Large intestine (tissue), 3 donors: ENCODE measurements around the gene SMARCC2. TPM values are rescaled to one million over a fixed set of nuclear protein-coding genes. Genes with fewer than 3 reads are reported as not detected.

Source experiments
- DNase-seq, 2 donors: peaks; one replicate each; pipeline versions ENCODE4 v3.0.0 to v3.0.0-alpha.2; 2013
- H3K27ac ChIP-seq: one replicate; pipeline ENCODE4 v1.5.1; 2013; ENCODE audit warnings: low read length
- H3K27me3 ChIP-seq: 2 replicates; pipeline ENCODE4 v1.6.1; 2013; ENCODE audit warnings: low read length; ENCODE audit not compliant: control insufficient read depth, insufficient read depth
- H3K36me3 ChIP-seq: 2 replicates; pipeline ENCODE4 v1.6.1; 2013; ENCODE audit warnings: low read length; ENCODE audit not compliant: control insufficient read depth, insufficient read depth
- H3K4me1 ChIP-seq: one replicate; pipeline ENCODE4 v1.6.1; 2013; ENCODE audit warnings: low read length; ENCODE audit not compliant: control insufficient read depth, insufficient read depth
- H3K4me3 ChIP-seq: one replicate; pipeline ENCODE4 v1.5.1; 2013; ENCODE audit warnings: low read length
- H3K9me3 ChIP-seq: one replicate; pipeline ENCODE4 v1.6.1; 2013; ENCODE audit warnings: mild to moderate bottlenecking, low read depth, low read length, moderate library complexity; ENCODE audit not compliant: control insufficient read depth
- WGBS: methylation state at CpG from one replicate; pipeline ENCODE4 v1.1.5; 2013; ENCODE audit warnings: low lambda C conversion rate; ENCODE audit not compliant: insufficient coverage; 5-methylcytosine and 5-hydroxymethylcytosine counted together
- polyA plus RNA-seq: library from polyadenylated mRNA; unstranded; fragments of 120-200 nt; gene quantifications from one replicate; pipeline ENCODE4 v1.2.1, GENCODE V29; 2013

Gene SMARCC2
- polyA plus RNA-seq, 1 donor, result 70.7 TPM

DNA sequence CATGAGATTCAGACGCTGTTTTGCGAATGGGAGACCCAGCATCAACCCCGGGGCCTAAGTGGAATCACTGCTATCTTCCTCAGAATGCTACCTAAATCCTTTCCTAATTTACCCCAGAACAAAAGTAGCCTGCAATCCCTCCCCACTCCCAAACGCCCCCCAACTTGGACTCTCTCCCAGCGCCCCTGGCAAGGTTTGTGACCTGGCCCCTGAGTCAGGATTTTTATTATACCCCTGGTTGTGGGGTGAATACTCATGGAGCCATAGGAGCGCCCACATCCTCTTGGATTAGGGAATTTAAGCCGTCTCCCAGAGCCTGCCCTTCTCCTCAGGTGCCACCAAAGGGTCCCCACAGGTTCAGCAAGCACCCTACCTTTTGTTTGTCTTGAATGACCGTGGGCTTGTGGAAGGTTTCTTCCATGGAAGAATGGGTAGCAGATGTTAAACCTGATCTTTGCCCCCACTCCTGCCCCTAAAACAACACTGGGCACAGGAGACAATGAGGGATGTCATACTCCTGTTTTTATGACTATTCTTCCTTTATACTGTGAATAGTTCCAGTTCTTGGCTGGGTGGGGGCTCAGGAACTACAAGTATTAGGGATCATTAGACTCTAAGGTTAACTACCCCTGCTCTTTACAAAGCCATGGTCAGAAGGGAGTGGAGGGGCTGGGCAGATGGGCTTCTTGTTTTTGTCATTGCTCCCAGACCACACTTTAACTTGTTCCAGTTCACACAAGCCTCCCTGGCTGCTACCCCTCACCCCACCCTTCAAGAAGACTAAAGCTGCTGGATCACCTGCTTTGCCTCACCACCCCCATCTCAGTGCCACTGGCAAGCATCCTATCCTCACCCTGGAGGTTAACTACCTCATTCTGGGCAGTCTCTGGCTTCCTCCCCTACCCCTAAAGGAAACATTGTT is 36.3 kb downstream of the SMARCC2 start:
- peak in 1 of 2 donors; percentile 58 for DNase-seq
- Histone ChIP-seq H3K4me3 (peak overlapping the region; percentile 71), H3K27ac (peak overlapping the region; percentile 94), H3K4me1 (peaks cover 22% of the 10 kb centered on the region), H3K27me3 (no peaks in the 10 kb centered on the region), H3K9me3 (no peaks in the 10 kb centered on the region), H3K36me3 (peaks cover 2% of the 10 kb centered on the region)
- WGBS, result no CpG with 5 or more reads among the region's 8 CpGs

DNA sequence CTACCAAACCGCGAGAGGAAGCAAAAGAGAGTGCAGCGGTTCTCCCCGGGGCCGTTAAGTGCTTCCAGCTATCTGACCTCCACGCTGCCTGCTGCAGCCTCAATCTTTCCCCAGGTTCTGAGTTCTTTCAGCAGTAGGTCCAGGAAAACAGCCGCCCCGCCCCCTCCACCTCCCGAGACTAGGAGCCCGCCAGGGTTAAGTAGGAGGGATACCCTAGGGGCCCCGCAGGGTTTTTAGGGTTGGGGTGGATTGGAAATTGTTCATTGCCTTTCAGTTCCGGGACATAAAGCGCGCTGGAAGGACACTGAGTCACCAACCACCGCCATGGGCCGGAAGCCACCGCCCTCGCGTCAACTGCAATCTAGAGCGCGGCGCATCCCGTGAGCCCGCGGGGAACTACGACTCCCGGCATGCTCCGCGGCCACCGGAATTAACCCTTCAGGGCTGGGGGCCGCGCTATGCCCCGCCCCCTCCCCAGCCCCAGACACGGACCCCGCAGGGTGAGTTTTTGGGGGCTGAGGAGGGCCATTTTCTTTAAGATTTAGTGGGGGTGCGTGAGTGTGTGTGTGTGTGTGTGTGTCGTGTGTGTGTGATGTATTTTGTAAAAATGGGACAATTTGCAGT is 37.0 kb downstream of the SMARCC2 start, which contains the start of gene MYL6B:
Gene MYL6B (plus strand): TSS at position 456 of the 624 bp plus-strand sequence. CDS start 1,332 bp downstream, outside the sequence.
- peaks cover 22% of the 10 kb centered on the region for H3K4me1 ChIP-seq
- no peaks in the 10 kb centered on the region for H3K9me3 ChIP-seq
- H3K27me3 ChIP-seq, result no peaks in the 10 kb centered on the region
- WGBS, result no CpG with 5 or more reads among the region's 37 CpGs
- peaks cover 2% of the 10 kb centered on the region for H3K36me3 ChIP-seq
- DNase-seq, result peak; percentile 92 to 95
- peak within 1 kb of the TSS; percentile 71 for H3K4me3 ChIP-seq
- peak within 1 kb of the TSS; percentile 94 for H3K27ac ChIP-seq

DNA sequence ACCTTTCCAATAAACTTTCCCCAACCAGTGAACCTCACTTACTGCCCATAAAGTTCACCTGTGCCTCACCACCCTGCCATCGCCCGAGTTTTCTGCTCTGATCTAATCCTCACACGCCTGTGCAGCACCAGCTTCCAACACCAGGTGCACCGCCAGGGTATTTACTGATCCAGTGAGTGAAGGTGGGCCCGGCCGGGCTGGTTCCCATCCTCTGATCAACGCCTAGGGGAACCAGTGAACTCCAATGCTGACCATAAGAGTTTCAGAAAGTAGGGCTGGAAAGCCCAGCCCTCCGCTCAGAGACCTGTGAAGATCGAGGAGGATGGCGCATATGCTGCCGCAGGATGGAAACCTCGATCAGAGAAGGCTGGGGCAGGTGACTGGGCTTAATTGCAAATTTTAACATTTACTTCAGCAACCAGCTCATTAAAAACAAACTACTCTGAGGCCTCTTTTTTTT is 37.6 kb downstream of the SMARCC2 start:
- peak overlapping the region; percentile 71 for H3K4me3 ChIP-seq
- WGBS, result no CpG with 5 or more reads among the region's 12 CpGs
- peak; percentile 67 to 85 for DNase-seq

DNA sequence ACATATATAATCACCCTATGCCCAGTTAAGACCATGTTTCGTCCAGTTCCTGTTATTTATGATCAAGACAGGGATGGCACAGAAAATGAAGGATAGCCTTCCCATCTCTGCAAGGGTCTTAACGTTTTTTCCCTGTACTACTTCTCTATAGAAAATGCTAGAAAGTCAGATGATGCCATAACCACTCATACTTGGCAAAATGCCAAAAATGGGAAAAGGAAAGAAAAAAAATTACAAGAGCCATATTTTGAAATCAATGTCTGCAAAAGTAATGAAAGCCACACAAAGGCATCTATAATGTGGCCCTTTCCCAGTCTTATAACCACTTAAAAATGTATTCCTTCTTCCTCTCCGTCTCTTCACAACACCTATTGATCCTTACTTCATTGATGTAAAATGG is 38.7 kb downstream of the SMARCC2 start:
- Histone ChIP-seq H3K27me3 (no peaks in the 10 kb centered on the region), H3K36me3 (peaks cover 2% of the 10 kb centered on the region), H3K4me1 (peaks cover 32% of the 10 kb centered on the region), H3K27ac (no peak overlapping the region), H3K4me3 (no peak overlapping the region), H3K9me3 (no peaks in the 10 kb centered on the region)
- DNase-seq, result peak in 1 of 2 donors; percentile 32
- 74% methylated on average over 3 of the region's 3 CpGs for WGBS

More for the DNA sequence above, 37.6 kb downstream of the SMARCC2 start:
- peaks cover 26% of the 10 kb centered on the region for H3K4me1 ChIP-seq
- H3K27me3 ChIP-seq, result no peaks in the 10 kb centered on the region
- no peaks in the 10 kb centered on the region for H3K9me3 ChIP-seq
- peak overlapping the region; percentile 94 for H3K27ac ChIP-seq
- H3K36me3 ChIP-seq, result peaks cover 2% of the 10 kb centered on the region

DNA sequence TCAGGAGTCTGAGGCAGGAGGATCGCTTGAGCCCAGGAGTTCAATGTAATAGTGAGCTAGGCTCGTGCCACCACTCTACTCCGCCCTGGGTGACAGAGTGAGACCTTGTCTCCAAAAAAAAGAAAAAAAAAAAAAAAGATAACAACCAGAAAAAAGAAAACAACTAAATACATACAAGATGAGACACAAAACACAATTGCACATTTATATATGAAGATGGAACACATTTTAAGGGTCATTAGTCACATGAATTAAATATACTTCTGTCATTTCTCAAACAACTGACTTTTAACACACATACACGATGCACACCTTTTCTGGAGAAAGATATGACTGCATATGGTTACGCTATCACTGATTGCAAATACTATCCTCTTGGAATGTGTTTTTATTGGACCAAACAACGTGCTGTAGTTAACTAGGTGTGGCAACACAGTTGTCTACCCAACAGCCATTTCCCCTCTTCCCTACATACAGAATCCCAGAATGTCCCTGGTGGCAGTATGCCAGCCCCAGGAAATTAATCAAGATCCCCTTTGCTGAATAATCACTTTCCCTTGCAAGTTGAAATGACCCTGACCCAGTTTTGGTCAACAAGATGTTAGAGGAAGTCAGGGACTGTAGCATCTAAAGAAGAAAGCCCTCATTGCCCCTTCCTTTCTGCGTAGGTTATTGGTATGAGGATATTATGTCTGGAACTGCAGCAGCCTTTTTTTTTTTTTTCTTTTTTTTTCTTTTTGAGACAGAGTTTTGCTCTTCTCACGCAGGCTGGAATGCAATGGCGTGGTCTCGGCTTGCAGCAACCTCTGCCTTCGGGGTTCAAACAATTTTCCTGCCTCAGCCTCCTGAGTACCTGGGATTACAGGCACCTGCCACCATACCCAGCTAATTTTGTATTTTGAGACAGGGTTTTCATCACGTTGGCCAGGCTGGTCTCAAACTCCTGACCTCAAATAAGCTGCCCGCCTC is 42.5 kb downstream of the SMARCC2 start:
- peak overlapping the region; percentile 47 for H3K27ac ChIP-seq
- 78% methylated on average over 4 of the region's 13 CpGs for WGBS
- peaks cover 25% of the 10 kb centered on the region for H3K4me1 ChIP-seq
- no peak overlapping the region for H3K4me3 ChIP-seq
- no peaks in the 10 kb centered on the region for H3K27me3 ChIP-seq
- peaks cover 30% of the 10 kb centered on the region for H3K36me3 ChIP-seq
- no peaks in the 10 kb centered on the region for H3K9me3 ChIP-seq
- peak; percentile 71 to 81 for DNase-seq

DNA sequence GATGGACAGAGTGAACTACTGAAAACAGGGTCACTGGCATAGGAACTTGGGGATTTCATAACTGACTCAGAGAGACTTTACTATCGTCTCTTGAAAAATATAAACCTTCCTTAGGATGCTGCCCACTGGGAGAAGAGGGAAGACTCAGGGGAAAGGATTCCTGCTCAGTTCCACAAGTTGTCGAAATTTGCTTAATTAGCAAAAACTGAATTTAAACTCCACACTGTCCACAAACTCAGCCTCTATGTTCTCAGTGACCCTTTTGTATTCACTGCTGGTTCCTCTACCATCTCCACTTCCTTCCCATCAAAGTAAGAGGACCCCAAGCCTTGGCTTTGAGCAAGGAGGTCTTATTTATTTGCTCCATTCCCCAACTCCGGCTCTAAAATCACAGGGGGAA is 44.1 kb downstream of the SMARCC2 start:
- no peak overlapping the region for H3K27ac ChIP-seq
- DNase-seq, result no peak
- WGBS, result 80% methylated on average over 1 of the region's 3 CpGs
- peaks cover 37% of the 10 kb centered on the region for H3K36me3 ChIP-seq
- H3K4me1 ChIP-seq, result peaks cover 20% of the 10 kb centered on the region
- H3K27me3 ChIP-seq, result no peaks in the 10 kb centered on the region
- H3K9me3 ChIP-seq, result no peaks in the 10 kb centered on the region
- H3K4me3 ChIP-seq, result no peak overlapping the region

DNA sequence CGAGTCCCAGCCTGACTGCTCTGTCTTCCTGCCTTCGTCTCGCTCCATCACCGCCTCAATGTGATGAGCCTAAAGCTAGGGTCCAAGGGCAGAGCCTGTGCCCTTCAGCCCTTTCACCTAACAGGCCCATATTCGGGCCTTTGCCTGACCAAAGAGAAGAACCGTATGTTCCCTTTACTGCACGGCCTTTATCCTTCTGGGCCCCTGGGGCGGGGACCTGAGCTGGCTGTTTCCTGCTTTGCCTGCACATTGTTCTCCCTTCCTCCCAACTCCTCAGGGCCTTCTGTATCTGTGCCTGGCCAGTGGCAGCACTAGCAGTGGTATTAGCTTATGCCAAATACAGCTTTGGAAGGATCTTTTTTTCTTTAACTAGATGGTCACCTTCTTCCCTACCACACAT is 45.4 kb downstream of the SMARCC2 start:
- no CpG with 5 or more reads among the region's 8 CpGs for WGBS
- peak overlapping the region; percentile 1 for H3K27ac ChIP-seq
- peak in 1 of 2 donors; percentile 46 for DNase-seq

DNA sequence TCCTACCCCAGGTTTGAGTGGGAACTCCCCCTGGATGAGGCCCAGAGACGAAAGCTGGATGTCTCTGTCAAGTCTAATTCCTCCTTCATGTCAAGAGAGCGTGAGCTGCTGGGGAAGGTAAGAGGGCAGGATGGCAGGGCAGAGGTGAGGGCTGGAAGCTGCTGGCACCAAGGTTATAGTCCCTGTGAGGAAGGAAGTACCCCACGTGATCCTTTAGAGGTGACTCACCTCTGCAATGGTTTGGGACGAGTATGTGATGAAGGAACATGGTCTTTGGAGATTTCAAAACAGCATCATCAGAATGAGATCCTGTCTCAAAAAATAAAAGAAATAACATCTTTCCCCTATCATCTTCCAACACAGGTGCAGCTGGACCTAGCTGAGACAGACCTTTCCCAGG is 46.1 kb downstream of the SMARCC2 start:
- H3K4me3 ChIP-seq, result no peak overlapping the region
- peaks cover 53% of the 10 kb centered on the region for H3K36me3 ChIP-seq
- H3K27me3 ChIP-seq, result no peaks in the 10 kb centered on the region
- H3K9me3 ChIP-seq, result no peaks in the 10 kb centered on the region
- H3K4me1 ChIP-seq, result peaks cover 20% of the 10 kb centered on the region
- no peak for DNase-seq
- H3K27ac ChIP-seq, result no peak overlapping the region
- 100% methylated on average over 1 of the region's 4 CpGs for WGBS

More for the DNA sequence above, 45.4 kb downstream of the SMARCC2 start:
- H3K4me3 ChIP-seq, result no peak overlapping the region
- H3K9me3 ChIP-seq, result no peaks in the 10 kb centered on the region
- H3K27me3 ChIP-seq, result no peaks in the 10 kb centered on the region
- H3K36me3 ChIP-seq, result peaks cover 47% of the 10 kb centered on the region
- peaks cover 20% of the 10 kb centered on the region for H3K4me1 ChIP-seq

DNA sequence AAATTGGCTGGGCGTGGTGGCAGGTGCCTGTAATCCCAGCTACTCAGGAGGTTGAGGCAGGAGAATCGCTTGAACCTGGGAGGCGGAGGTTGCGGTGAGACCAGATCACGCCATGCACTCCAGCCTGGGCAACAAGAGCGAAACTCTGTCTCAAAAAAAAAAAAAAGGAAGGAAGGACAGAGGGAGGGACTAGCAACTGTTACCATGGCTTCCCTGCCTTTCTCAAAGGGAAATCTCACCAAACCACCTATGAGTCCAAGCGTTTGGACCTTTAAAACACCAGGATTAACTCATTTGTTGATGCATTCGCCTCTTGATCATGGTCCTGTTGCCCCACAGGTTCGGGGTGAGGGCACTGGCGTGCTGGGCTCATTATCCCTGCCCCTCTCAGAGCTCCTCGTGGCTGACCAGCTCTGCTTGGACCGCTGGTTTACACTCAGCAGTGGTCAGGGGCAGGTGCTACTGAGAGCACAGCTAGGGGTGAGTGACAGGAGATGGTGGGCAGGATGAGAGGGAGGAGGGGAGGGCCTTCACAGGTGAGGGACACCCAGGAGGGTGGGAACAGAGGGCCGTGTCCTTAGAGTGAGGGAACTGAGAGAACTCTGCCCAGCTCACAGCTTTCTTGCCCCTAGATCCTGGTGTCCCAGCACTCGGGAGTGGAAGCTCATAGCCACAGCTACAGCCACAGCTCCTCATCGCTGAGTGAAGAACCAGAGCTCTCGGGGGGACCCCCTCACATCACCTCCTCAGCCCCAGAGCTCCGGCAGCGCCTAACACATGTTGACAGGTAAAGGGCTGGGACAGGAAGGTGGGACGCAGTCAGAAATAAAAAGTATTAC is 47.1 kb downstream of the SMARCC2 start:
- Histone ChIP-seq H3K36me3 (peaks cover 63% of the 10 kb centered on the region), H3K27ac (no peak overlapping the region), H3K4me3 (no peak overlapping the region), H3K9me3 (no peaks in the 10 kb centered on the region), H3K27me3 (no peaks in the 10 kb centered on the region), H3K4me1 (peaks cover 20% of the 10 kb centered on the region)
- no CpG with 5 or more reads among the region's 19 CpGs for WGBS
- no peak for DNase-seq
